Measurements from ENCODE around the gene APOBEC3F.
"Not testable (repeated sequence)": the region's sequence is repeated elsewhere in the genome, so short reads cannot be mapped to it uniquely, and the experiment has no call there.

APOBEC3F gene

GRCh38 chr22:39037071-39037470 lies 3.6 kb upstream of the APOBEC3F start:
- H3K27me3 ChIP-seq (replicated peaks; ENCODE audit: insufficient read depth, low read length); H3K9me3 ChIP-seq (replicated peaks; ENCODE audit: insufficient read depth, low read length); H3K9ac ChIP-seq (ENCODE audit: low read length); H3K36me3 ChIP-seq (replicated peaks; ENCODE audit: insufficient read depth, low read length); H3K4me1 ChIP-seq (ENCODE audit: low read length); H3K4me2 ChIP-seq (ENCODE audit: low read depth, low read length); H2AFZ ChIP-seq (ENCODE audit: low read length); H4K20me1 ChIP-seq (ENCODE audit: insufficient read depth, low read length); DNase-seq; H3K4me3 ChIP-seq (ENCODE audit: low read length); H3K27ac ChIP-seq (ENCODE audit: low read length); H3K9me2 ChIP-seq (replicated peaks; ENCODE audit: insufficient read depth, low read length): not testable (repeated sequence)
- Histone ChIP-seq H3K79me2 (ENCODE audit: low read length) (peaks cover 11% of the 10 kb centered on the region), H3F3A (ENCODE audit: insufficient read depth, low read length) (peaks cover 14% of the 10 kb centered on the region)

- no peak for TF ChIP-seq CTCF (IDR thresholded peaks at IDR 0.05; ENCODE audit: low read length)
- TF ChIP-seq EZH2 (optimal IDR thresholded peaks at IDR 0.05; ENCODE audit: low read depth, low read length), result no peak
- TF ChIP-seq EZH2phosphoT487 (IDR thresholded peaks at IDR 0.05; ENCODE audit: low read length), result no peak
- Histone ChIP-seq H3K9ac (ENCODE audit: low read length) (no peak overlapping the region; the same call in 1 of the 2 replicates), H4K20me1 (ENCODE audit: insufficient read depth, low read length) (no peaks in the 10 kb centered on the region), H3K79me2 (ENCODE audit: low read length) (peaks cover 20% of the 10 kb centered on the region), H3F3A (ENCODE audit: insufficient read depth, low read length) (peaks cover 14% of the 10 kb centered on the region), H2AFZ (ENCODE audit: low read length) (no peak overlapping the region), H3K9me3 (replicated peaks; ENCODE audit: insufficient read depth, low read length) (no peaks in the 10 kb centered on the region), H3K4me1 (ENCODE audit: low read length) (peaks cover 4% of the 10 kb centered on the region; the same call in 1 of the 2 replicates), H3K9me2 (replicated peaks; ENCODE audit: insufficient read depth, low read length) (no peaks in the 10 kb centered on the region), H3K36me3 (replicated peaks; ENCODE audit: insufficient read depth, low read length) (no peaks in the 10 kb centered on the region), H3K27ac (ENCODE audit: low read length) (peak overlapping the region; percentile 83; the same call in 1 of the 2 replicates), H3K4me3 (ENCODE audit: low read length) (peak overlapping the region; percentile 50; the same call in 1 of the 2 replicates), H3K4me2 (ENCODE audit: low read depth, low read length) (peak overlapping the region; percentile 68; the same call in 1 of the 2 replicates), H3K27me3 (replicated peaks; ENCODE audit: insufficient read depth, low read length) (no peaks in the 10 kb centered on the region)
- DNase-seq, result no peak
These were observed 1.1 kb upstream of the APOBEC3F start for GRCh38 chr22:39039306-39040126.

- Histone ChIP-seq H3K27ac (ENCODE audit: low read length) (peak overlapping the region; percentile 83; the same call in 1 of the 2 replicates), H3F3A (ENCODE audit: insufficient read depth, low read length) (peaks cover 14% of the 10 kb centered on the region), H3K79me2 (ENCODE audit: low read length) (peaks cover 20% of the 10 kb centered on the region), H3K4me2 (ENCODE audit: low read depth, low read length) (peak overlapping the region; percentile 68; the same call in 1 of the 2 replicates), H3K9ac (ENCODE audit: low read length) (peak overlapping the region; percentile 28; the same call in 1 of the 2 replicates), H3K4me3 (ENCODE audit: low read length) (peak overlapping the region; percentile 50)
- not testable (repeated sequence) for H3K4me1 ChIP-seq (ENCODE audit: low read length); H3K9me3 ChIP-seq (replicated peaks; ENCODE audit: insufficient read depth, low read length); H3K27me3 ChIP-seq (replicated peaks; ENCODE audit: insufficient read depth, low read length); H4K20me1 ChIP-seq (ENCODE audit: insufficient read depth, low read length); DNase-seq; H3K9me2 ChIP-seq (replicated peaks; ENCODE audit: insufficient read depth, low read length); H2AFZ ChIP-seq (ENCODE audit: low read length); H3K36me3 ChIP-seq (replicated peaks; ENCODE audit: insufficient read depth, low read length)
These were observed 518 bp upstream of the APOBEC3F start for GRCh38 chr22:39040155-39040537.

GRCh38 chr22:39041908-39042307 lies 1.2 kb downstream of the APOBEC3F start:
- H3K9me2 ChIP-seq (replicated peaks; ENCODE audit: insufficient read depth, low read length), result no peaks in the 10 kb centered on the region
- H3K9ac ChIP-seq (ENCODE audit: low read length), result peak overlapping the region; percentile 73; the same call in 1 of the 2 replicates
- H3K4me3 ChIP-seq (ENCODE audit: low read length), result peak overlapping the region; percentile 90
- H3K27ac ChIP-seq (ENCODE audit: low read length), result no peak overlapping the region
- no peak overlapping the region for H2AFZ ChIP-seq (ENCODE audit: low read length)
- no peaks in the 10 kb centered on the region for H3K9me3 ChIP-seq (replicated peaks; ENCODE audit: insufficient read depth, low read length)
- no peak for DNase-seq
- H3K36me3 ChIP-seq (replicated peaks; ENCODE audit: insufficient read depth, low read length), result no peaks in the 10 kb centered on the region
- no peaks in the 10 kb centered on the region for H4K20me1 ChIP-seq (ENCODE audit: insufficient read depth, low read length)
- peaks cover 20% of the 10 kb centered on the region for H3K79me2 ChIP-seq (ENCODE audit: low read length)
- H3F3A ChIP-seq (ENCODE audit: insufficient read depth, low read length), result peaks cover 13% of the 10 kb centered on the region
- peak overlapping the region; percentile 91; the same call in 1 of the 2 replicates for H3K4me2 ChIP-seq (ENCODE audit: low read depth, low read length)
- no peaks in the 10 kb centered on the region for H3K27me3 ChIP-seq (replicated peaks; ENCODE audit: insufficient read depth, low read length)
- peaks cover 4% of the 10 kb centered on the region; the same call in 1 of the 2 replicates for H3K4me1 ChIP-seq (ENCODE audit: low read length)
- no peak for TF ChIP-seq EZH2phosphoT487 (IDR thresholded peaks at IDR 0.05; ENCODE audit: low read length)
- no peak for TF ChIP-seq EZH2 (optimal IDR thresholded peaks at IDR 0.05; ENCODE audit: low read depth, low read length)
- no peak for TF ChIP-seq CTCF (IDR thresholded peaks at IDR 0.05; ENCODE audit: low read length)

- H3K4me1 ChIP-seq (ENCODE audit: low read length); H3K9me2 ChIP-seq (replicated peaks; ENCODE audit: insufficient read depth, low read length); H3K9ac ChIP-seq (ENCODE audit: low read length); H3K27ac ChIP-seq (ENCODE audit: low read length); H3K4me2 ChIP-seq (ENCODE audit: low read depth, low read length); H3K4me3 ChIP-seq (ENCODE audit: low read length); H2AFZ ChIP-seq (ENCODE audit: low read length); H3K27me3 ChIP-seq (replicated peaks; ENCODE audit: insufficient read depth, low read length); DNase-seq; H3K9me3 ChIP-seq (replicated peaks; ENCODE audit: insufficient read depth, low read length); H4K20me1 ChIP-seq (ENCODE audit: insufficient read depth, low read length); H3K36me3 ChIP-seq (replicated peaks; ENCODE audit: insufficient read depth, low read length): not testable (repeated sequence)
- H3F3A ChIP-seq (ENCODE audit: insufficient read depth, low read length), result peaks cover 11% of the 10 kb centered on the region
- H3K79me2 ChIP-seq (ENCODE audit: low read length), result peaks cover 20% of the 10 kb centered on the region
These were observed 2.4 kb downstream of the APOBEC3F start for GRCh38 chr22:39043063-39043462.

GRCh38 chr22:39045136-39045535 lies 4.5 kb downstream of the APOBEC3F start:
- H3K27ac ChIP-seq (ENCODE audit: low read length); H2AFZ ChIP-seq (ENCODE audit: low read length); H4K20me1 ChIP-seq (ENCODE audit: insufficient read depth, low read length); H3K4me2 ChIP-seq (ENCODE audit: low read depth, low read length); H3K4me1 ChIP-seq (ENCODE audit: low read length); H3K27me3 ChIP-seq (replicated peaks; ENCODE audit: insufficient read depth, low read length); H3K9ac ChIP-seq (ENCODE audit: low read length); DNase-seq; H3K9me2 ChIP-seq (replicated peaks; ENCODE audit: insufficient read depth, low read length); H3K4me3 ChIP-seq (ENCODE audit: low read length); H3K9me3 ChIP-seq (replicated peaks; ENCODE audit: insufficient read depth, low read length); H3K36me3 ChIP-seq (replicated peaks; ENCODE audit: insufficient read depth, low read length): not testable (repeated sequence)
- peaks cover 20% of the 10 kb centered on the region for H3K79me2 ChIP-seq (ENCODE audit: low read length)
- H3F3A ChIP-seq (ENCODE audit: insufficient read depth, low read length), result peaks cover 11% of the 10 kb centered on the region

Measured in MM.1S (cell line).